OCI-LY7 (cell line): ENCODE measurements around the gene AGPAT3. TPM values are rescaled to one million over a fixed set of nuclear protein-coding genes. Genes with fewer than 3 reads are reported as not detected.

ENCODE experiments used
- BruUV-seq: library from RNA; stranded (reverse); fragments of 400-500 nt; replicated peaks from 2 replicates; lab custom pipeline; 2021; lab: Mats Ljungman, UMichigan
- CTCF ChIA-PET: fragments of 300-600 bp; sonication (Branson Sonifier 250); formaldehyde crosslinking; loops from one replicate; lab custom pipeline; 2022; ENCODE audit warnings: antibody characterized with exemption; ENCODE audit not compliant: unreplicated experiment; lab: Charles Lee
- POLR2A ChIA-PET: fragments of 300-600 bp; sonication (Branson Sonifier 250); formaldehyde crosslinking; loops from one replicate; lab custom pipeline; 2022; ENCODE audit warnings: antibody characterized with exemption; lab: Charles Lee
- DNase-seq: peaks from one replicate; pipeline ENCODE4 v3.0.0-alpha.2; 2015; ENCODE audit warnings: low spot score
- H2AFZ ChIP-seq: fragments of 200-600 bp; sonication (generic), shearing (Covaris generic); 2 replicates; pipeline ENCODE4 v1.6.1; 2014; ENCODE audit warnings: mild to moderate bottlenecking, antibody characterized with exemption, low read length, moderate library complexity
- H3K27ac ChIP-seq: fragments of 200-600 bp; sonication (generic); 2 replicates; pipeline ENCODE4 v1.5.1; 2014; ENCODE audit warnings: mixed run types, low read depth, mild to moderate bottlenecking, moderate library complexity, low read length, inconsistent platforms; ENCODE audit not compliant: poor library complexity, severe bottlenecking
- H3K36me3 ChIP-seq: fragments of 200-600 bp; sonication (generic); 2 replicates; pipeline ENCODE4 v1.6.1; 2014; ENCODE audit warnings: mild to moderate bottlenecking, antibody characterized with exemption, low read length, moderate library complexity, mixed read lengths; ENCODE audit not compliant: insufficient read depth
- H3K4me1 ChIP-seq: fragments of 200-600 bp; sonication (generic); 2 replicates; pipeline ENCODE4 v1.5.1; 2014; ENCODE audit warnings: mild to moderate bottlenecking, low read length; ENCODE audit not compliant: insufficient read depth, poor library complexity, severe bottlenecking
- H3K4me2 ChIP-seq: fragments of 200-600 bp; sonication (generic); 2 replicates; pipeline ENCODE4 v1.6.1; 2014; ENCODE audit warnings: mild to moderate bottlenecking, low read length
- H3K4me3 ChIP-seq: fragments of 200-600 bp; sonication (generic); 2 replicates; pipeline ENCODE4 v1.5.1; 2014; ENCODE audit warnings: mild to moderate bottlenecking, low read depth, low read length; ENCODE audit not compliant: poor library complexity, severe bottlenecking
- H3K79me2 ChIP-seq: fragments of 200-600 bp; sonication (generic); 2 replicates; pipeline ENCODE4 v1.6.1; 2016; ENCODE audit warnings: low read depth, mild to moderate bottlenecking, low read length, moderate library complexity, mixed read lengths; ENCODE audit not compliant: insufficient read depth
- H3K9me2 ChIP-seq: fragments of 200-600 bp; sonication (generic); 2 replicates; pipeline ENCODE4 v1.6.1; 2016; ENCODE audit warnings: mild to moderate bottlenecking, low read length, mixed read lengths; ENCODE audit not compliant: insufficient read depth
- H3K9me3 ChIP-seq: fragments of 200-600 bp; sonication (generic); 2 replicates; pipeline ENCODE4 v1.6.1; 2014; ENCODE audit warnings: mild to moderate bottlenecking, mixed run types, low read length, mixed read lengths
- H4K20me1 ChIP-seq: fragments of 200-600 bp; sonication (generic); 2 replicates; pipeline ENCODE4 v1.6.1; 2014; ENCODE audit warnings: mild to moderate bottlenecking, antibody characterized with exemption, low read length, moderate library complexity, mixed read lengths; ENCODE audit not compliant: insufficient read depth
- EZH2phosphoT487 ChIP-seq: fragments of 200-600 bp; sonication (generic); IDR thresholded peaks from 2 replicates; pipeline ENCODE4 v1.6.1; 2018; ENCODE audit warnings: low read depth, borderline replicate concordance, mild to moderate bottlenecking, mixed run types, antibody characterized with exemption, low read length, moderate library complexity, mixed read lengths
- intact Hi-C: fragments of 100-400 bp; cut with micrococcal nuclease; formaldehyde crosslinking; loops from one replicate; pipeline ENCODE4 v1.10.0; 2022; ENCODE audit not compliant: unreplicated experiment
- total RNA-seq, 2 experiments: library from RNA; depleted of rRNA in 1 of 2; stranded (reverse); fragments of >200 nt in 1 of 2; shearing (Covaris generic) in 1 of 2; gene quantifications; 2 replicates each; pipeline ENCODE4 v1.2.3, GENCODE V29; 2014 to 2022
- TF ChIP-seq, protein P1 (sequence below): fragments of 200-600 bp; sonication (generic); conservative IDR thresholded peaks from 2 replicates; pipeline ENCODE4 v1.5.1; 2014; ENCODE audit warnings: mild to moderate bottlenecking, antibody characterized with exemption, low read length, moderate library complexity, mixed read lengths

AGPAT3 gene
- total RNA-seq, 2 experiments from 2014 or later: 9.2 to 33.4 TPM

DNA sequence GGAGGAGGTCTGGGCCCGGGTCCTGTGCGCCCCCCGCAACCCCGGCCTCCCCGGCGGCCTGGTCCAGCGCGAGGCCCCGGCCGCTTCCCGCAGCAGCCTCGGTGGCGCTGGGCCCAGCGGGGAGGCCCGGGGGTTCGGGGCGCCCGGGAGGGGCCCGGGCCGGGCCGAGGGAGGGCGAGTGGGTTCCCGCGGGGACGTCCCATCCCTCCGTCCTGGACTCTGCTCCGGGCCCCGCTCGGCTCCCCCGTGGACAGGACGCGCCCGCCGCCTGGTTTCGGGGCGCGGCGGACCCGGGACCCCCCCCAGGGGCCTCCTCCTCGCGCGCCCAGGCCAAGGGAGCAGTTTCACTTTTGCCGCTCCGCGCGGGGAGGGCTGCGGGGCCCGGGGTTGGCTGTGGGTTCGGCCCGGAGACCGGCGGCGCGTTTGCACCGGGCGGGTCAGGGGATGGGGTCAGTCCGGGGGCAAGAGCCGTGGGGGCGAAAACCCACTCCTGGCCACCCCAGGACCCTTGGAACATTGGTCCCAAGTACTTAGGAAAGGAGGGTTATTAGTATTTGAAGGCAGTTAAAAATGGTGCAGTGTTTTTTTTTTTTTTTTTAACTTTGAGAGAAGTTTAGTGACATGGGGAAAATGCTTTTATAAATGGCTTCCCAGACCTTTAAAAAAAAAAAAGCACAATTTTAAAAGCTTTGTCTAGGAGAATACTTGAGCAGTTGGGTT lies 677 bp downstream of the AGPAT3 start:
- POLR2A ChIA-PET: interaction anchor here (0.6 to 0.7 kb wide), 4 partner anchors 46 to 503 kb away, joined by 3 to 5 read pairs (median 4); no protein-coding TSS in a partner anchor
- Histone ChIP-seq H3K79me2 (no peaks in the 10 kb centered on the region), H3K4me3 (peak overlapping the region; percentile 72), H3K4me1 (peaks cover 54% of the 10 kb centered on the region), H3K36me3 (no peaks in the 10 kb centered on the region), H3K9me2 (no peaks in the 10 kb centered on the region), H3K9me3 (no peaks in the 10 kb centered on the region), H4K20me1 (no peaks in the 10 kb centered on the region), H3K4me2 (peak overlapping the region; percentile 80), H3K27ac (peak overlapping the region; percentile 15), H2AFZ (peak overlapping the region; percentile 56; the same call in 1 of the 2 replicates)
- no TSS peak for BruUV-seq
- intact Hi-C loops: loop anchor here (5.0 kb wide), 1 partner anchor 72 kb away; no protein-coding TSS in a partner anchor
- CTCF ChIA-PET: no interaction called here
- TF ChIP-seq, protein P1, sequence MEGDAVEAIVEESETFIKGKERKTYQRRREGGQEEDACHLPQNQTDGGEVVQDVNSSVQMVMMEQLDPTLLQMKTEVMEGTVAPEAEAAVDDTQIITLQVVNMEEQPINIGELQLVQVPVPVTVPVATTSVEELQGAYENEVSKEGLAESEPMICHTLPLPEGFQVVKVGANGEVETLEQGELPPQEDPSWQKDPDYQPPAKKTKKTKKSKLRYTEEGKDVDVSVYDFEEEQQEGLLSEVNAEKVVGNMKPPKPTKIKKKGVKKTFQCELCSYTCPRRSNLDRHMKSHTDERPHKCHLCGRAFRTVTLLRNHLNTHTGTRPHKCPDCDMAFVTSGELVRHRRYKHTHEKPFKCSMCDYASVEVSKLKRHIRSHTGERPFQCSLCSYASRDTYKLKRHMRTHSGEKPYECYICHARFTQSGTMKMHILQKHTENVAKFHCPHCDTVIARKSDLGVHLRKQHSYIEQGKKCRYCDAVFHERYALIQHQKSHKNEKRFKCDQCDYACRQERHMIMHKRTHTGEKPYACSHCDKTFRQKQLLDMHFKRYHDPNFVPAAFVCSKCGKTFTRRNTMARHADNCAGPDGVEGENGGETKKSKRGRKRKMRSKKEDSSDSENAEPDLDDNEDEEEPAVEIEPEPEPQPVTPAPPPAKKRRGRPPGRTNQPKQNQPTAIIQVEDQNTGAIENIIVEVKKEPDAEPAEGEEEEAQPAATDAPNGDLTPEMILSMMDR: no peak
- TF ChIP-seq EZH2phosphoT487: no peak
- no peak for DNase-seq

DNA sequence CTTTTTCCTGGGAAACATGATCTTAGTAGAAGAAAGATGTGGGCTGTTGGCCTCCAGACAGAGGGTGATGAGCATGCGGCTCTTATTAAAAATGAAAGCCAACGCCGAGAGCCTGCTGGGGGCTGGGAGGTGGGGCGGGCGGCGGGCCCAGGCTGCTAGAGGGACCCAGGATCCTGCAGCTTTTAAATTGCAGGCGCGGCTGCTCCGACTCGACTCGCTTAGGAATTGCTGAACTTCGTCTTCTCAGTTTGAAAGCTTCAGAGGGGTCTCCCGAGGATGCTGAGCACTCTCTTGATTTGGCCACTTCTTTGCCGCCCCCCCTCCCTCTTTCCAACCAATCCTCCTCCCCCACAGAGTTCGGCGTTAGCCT lies 1.2 kb downstream of the AGPAT3 start:
- ChIA-PET CTCF (no interaction called here), POLR2A (interaction anchor here (0.6 to 0.7 kb wide), 4 partner anchors 47 to 504 kb away, joined by 3 to 5 read pairs (median 4); no protein-coding TSS in a partner anchor)
- H3K4me2 ChIP-seq: peak overlapping the region; percentile 80
- TF ChIP-seq EZH2phosphoT487: no peak
- TF ChIP-seq, protein P1: no peak
- intact Hi-C loops: loop anchor here (5.0 kb wide), 1 partner anchor 71 kb away; no protein-coding TSS in a partner anchor
- no peaks in the 10 kb centered on the region for H3K36me3 ChIP-seq
- peak; percentile 47 for DNase-seq
- H3K79me2 ChIP-seq: no peaks in the 10 kb centered on the region
- H3K27ac ChIP-seq: peak overlapping the region; percentile 15
- no peaks in the 10 kb centered on the region for H4K20me1 ChIP-seq
- no peaks in the 10 kb centered on the region for H3K9me3 ChIP-seq
- H3K9me2 ChIP-seq: no peaks in the 10 kb centered on the region
- BruUV-seq: no TSS peak
- H3K4me1 ChIP-seq: peaks cover 50% of the 10 kb centered on the region
- peak overlapping the region; percentile 56; the same call in 1 of the 2 replicates for H2AFZ ChIP-seq
- peak overlapping the region; percentile 72 for H3K4me3 ChIP-seq
